ENCODE measurements around the gene OCRL. TPM values are rescaled to one million over a fixed set of nuclear protein-coding genes. Genes with fewer than 3 reads are reported as not detected.

The OCRL gene
- total and polyA plus RNA-seq, 2 of the 13 experiments (the other 11 are each of a cell fraction or from before 2014, with no cell fraction given): 13.4 to 32.0 TPM

- TF ChIP-seq HNF1A (IDR thresholded peaks at IDR 0.05; ENCODE audit: low read depth) (peak; percentile 58; the same call in 1 of the 2 replicates), HNF1A (CRISPR knock-in tag; IDR thresholded peaks at IDR 0.05; ENCODE audit: borderline replicate concordance) (no peak), HNRNPUL1 (IDR thresholded peaks at IDR 0.05; ENCODE audit: low read depth, low read length) (no peak), DNMT3B (CRISPR knock-in tag; conservative IDR thresholded peaks at IDR 0.05) (0 out of 2 replicates have a peak, but pooled peaks have one; percentile 16), FOXA3 (CRISPR knock-in tag; IDR thresholded peaks at IDR 0.05) (peak; percentile 47; the same call in 1 of the 2 replicates), ZNF501 (CRISPR knock-in tag; IDR thresholded peaks at IDR 0.05) (no peak), ARID5B (CRISPR knock-in tag; IDR thresholded peaks at IDR 0.05) (peak; percentile 37; the same call in 1 of the 2 replicates), NR2F6 (IDR thresholded peaks at IDR 0.05) (0 out of 2 replicates have a peak, but pooled peaks have one; percentile 20), NR2F6 (CRISPR knock-in tag; IDR thresholded peaks at IDR 0.05) (no peak)
These were observed 15.7 kb upstream of the OCRL start (continued) for GRCh38 chrX:129524250-129524850.

Data from HepG2 (cell line).